Colonic mucosa (tissue), 4 donors: ENCODE results near the gene RHOBTB3. TPM values are rescaled to one million over a fixed set of nuclear protein-coding genes. Genes with fewer than 3 reads are reported as not detected.

ENCODE experiments used
- DNase-seq: peaks from one replicate; pipeline ENCODE4 v3.0.0-alpha.2; 2020
- H3K27ac ChIP-seq: fragments of 200-600 bp; one replicate; pipeline ENCODE4 v1.8.0; 2021
- H3K27me3 ChIP-seq: fragments of 200-600 bp; one replicate; pipeline ENCODE4 v1.8.0; 2021
- H3K36me3 ChIP-seq: fragments of 200-600 bp; one replicate; pipeline ENCODE4 v1.8.0; 2021
- H3K4me1 ChIP-seq: fragments of 200-600 bp; one replicate; pipeline ENCODE4 v1.8.0; 2021; ENCODE audit warnings: mild to moderate bottlenecking
- H3K4me3 ChIP-seq: fragments of 200-600 bp; one replicate; pipeline ENCODE4 v1.8.0; 2021
- H3K9ac ChIP-seq, 2 donors: one replicate each; pipeline ENCODE4 v1.7.0; 2013; ENCODE audit warnings: control low read depth in 2 of 2, low read depth in 2 of 2, low read length in 2 of 2
- H3K9me3 ChIP-seq: fragments of 200-600 bp; one replicate; pipeline ENCODE4 v1.8.0; 2021
- intact Hi-C: fragments of 100-400 bp; cut with DNase I; formaldehyde crosslinking; loops from one replicate; pipeline ENCODE4 v1.14.1; 2022
- total RNA-seq, 2 donors: library from RNA; stranded (reverse); fragmentation: NEBNext Ultra II Directional in 1 of 2; extraction: Animal tissue kit (Norgen Biotek cat#: 25700) in 1 of 2; gene quantifications; one replicate each; pipeline ENCODE4 v1.2.1, GENCODE V29; 2021
- TF ChIP-seq, protein P1 (sequence below): fragments of 200-600 bp; IDR thresholded peaks from one replicate; pipeline ENCODE4 v1.8.0; 2022; ENCODE audit warnings: antibody characterized with exemption, mild to moderate bottlenecking
- donor health status: healthy.
- donor health status: DM: no; HTN: no; CAD: no.
- donor health status: DM: no; HTN: no; CAD: no.

Gene RHOBTB3
- total RNA-seq, 2 donors from 2014 or later: 50.0 to 59.0 TPM

- Histone ChIP-seq H3K4me1 (no peaks in the 10 kb centered on the region), H3K4me3 (no peak overlapping the region), H3K9me3 (no peaks in the 10 kb centered on the region), H3K9ac (no peak overlapping the region), H3K36me3 (no peaks in the 10 kb centered on the region), H3K27ac (no peak overlapping the region), H3K27me3 (no peaks in the 10 kb centered on the region)
- intact Hi-C loops: no loop called here
- DNase-seq: no peak
- TF ChIP-seq, protein P1, sequence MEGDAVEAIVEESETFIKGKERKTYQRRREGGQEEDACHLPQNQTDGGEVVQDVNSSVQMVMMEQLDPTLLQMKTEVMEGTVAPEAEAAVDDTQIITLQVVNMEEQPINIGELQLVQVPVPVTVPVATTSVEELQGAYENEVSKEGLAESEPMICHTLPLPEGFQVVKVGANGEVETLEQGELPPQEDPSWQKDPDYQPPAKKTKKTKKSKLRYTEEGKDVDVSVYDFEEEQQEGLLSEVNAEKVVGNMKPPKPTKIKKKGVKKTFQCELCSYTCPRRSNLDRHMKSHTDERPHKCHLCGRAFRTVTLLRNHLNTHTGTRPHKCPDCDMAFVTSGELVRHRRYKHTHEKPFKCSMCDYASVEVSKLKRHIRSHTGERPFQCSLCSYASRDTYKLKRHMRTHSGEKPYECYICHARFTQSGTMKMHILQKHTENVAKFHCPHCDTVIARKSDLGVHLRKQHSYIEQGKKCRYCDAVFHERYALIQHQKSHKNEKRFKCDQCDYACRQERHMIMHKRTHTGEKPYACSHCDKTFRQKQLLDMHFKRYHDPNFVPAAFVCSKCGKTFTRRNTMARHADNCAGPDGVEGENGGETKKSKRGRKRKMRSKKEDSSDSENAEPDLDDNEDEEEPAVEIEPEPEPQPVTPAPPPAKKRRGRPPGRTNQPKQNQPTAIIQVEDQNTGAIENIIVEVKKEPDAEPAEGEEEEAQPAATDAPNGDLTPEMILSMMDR: no peak
These were observed 5.0 kb upstream of the RHOBTB3 start for GRCh38 chr5:95725937-95726810.

- no peaks in the 10 kb centered on the region for H3K27me3 ChIP-seq
- H3K9me3 ChIP-seq: no peaks in the 10 kb centered on the region
- TF ChIP-seq, protein P1: no peak
- H3K4me3 ChIP-seq: no peak overlapping the region
- intact Hi-C loops: no loop called here
- H3K36me3 ChIP-seq: no peaks in the 10 kb centered on the region
- DNase-seq: no peak
- H3K9ac ChIP-seq: no peak overlapping the region
- H3K4me1 ChIP-seq: no peaks in the 10 kb centered on the region
- no peak overlapping the region for H3K27ac ChIP-seq
These were observed 4.0 kb upstream of the RHOBTB3 start for GRCh38 chr5:95726811-95727763.

DNA sequence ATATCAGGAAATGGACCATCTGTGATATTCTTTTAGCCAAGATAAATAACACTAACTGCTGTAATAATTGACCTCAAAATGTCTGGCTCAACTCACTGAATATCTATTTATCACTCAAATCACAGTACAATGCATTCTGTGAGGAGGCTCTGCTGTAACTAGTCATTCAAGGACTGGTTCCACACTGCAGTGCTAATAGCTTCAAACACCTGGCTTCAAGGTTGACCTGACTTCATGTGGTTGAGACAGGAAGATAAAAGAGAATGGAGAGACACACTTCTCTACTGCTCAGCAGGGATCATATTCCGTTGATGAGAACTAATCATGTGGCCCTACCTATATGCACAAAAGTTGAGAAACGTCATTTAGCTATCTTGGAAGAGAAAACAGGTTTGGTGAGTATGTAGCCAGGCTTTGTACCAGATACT, 3.4 kb upstream of the RHOBTB3 start:
- no peak overlapping the region for H3K4me3 ChIP-seq
- intact Hi-C loops: no loop called here
- H3K9ac ChIP-seq: no peak overlapping the region
- H3K27me3 ChIP-seq: no peaks in the 10 kb centered on the region
- no peak for DNase-seq
- H3K27ac ChIP-seq: no peak overlapping the region
- TF ChIP-seq, protein P1: no peak
- no peaks in the 10 kb centered on the region for H3K36me3 ChIP-seq
- no peaks in the 10 kb centered on the region for H3K9me3 ChIP-seq
- no peaks in the 10 kb centered on the region for H3K4me1 ChIP-seq

GRCh38 chr5:95728494-95729114, 2.5 kb upstream of the RHOBTB3 start:
- H3K9ac ChIP-seq: no peak overlapping the region
- TF ChIP-seq, protein P1: no peak
- H3K36me3 ChIP-seq: no peaks in the 10 kb centered on the region
- H3K9me3 ChIP-seq: no peaks in the 10 kb centered on the region
- peaks cover under 1% of the 10 kb centered on the region for H3K4me1 ChIP-seq
- intact Hi-C loops: no loop called here
- DNase-seq: no peak
- no peak overlapping the region for H3K4me3 ChIP-seq
- H3K27ac ChIP-seq: no peak overlapping the region
- H3K27me3 ChIP-seq: no peaks in the 10 kb centered on the region
